ENCODE results near the gene STK40. TPM values are rescaled to one million over a fixed set of nuclear protein-coding genes. Genes with fewer than 3 reads are reported as not detected.
A peak's percentile ranks its signal among the peaks of the same experiment; 100 is the strongest.

STK40 gene
- total and polyA plus RNA-seq, 2 experiments from 2014 or later: 8.1 to 20.2 TPM

GRCh38 chr1:36401602-36402503 lies 16.1 kb upstream of the STK40 start:
- DNase-seq (ENCODE audit: low spot score) (no peak), ATAC-seq (no peak)
- Histone ChIP-seq H3K27ac (ENCODE audit: low read depth) (0 out of 2 replicates have a peak overlapping the region, but pooled peaks have one; percentile 63), H3K4me2 (peak overlapping the region; percentile 69; the same call in 1 of the 2 replicates), H3K4me1 (ENCODE audit: insufficient read depth) (peaks cover 3% of the 10 kb centered on the region), H3K4me3 (no peak overlapping the region), H3K79me2 (replicated peaks; ENCODE audit: insufficient read depth) (0 out of 2 replicates have a peak, but pooled peaks cover under 1% of the 10 kb centered on the region), H3F3A (replicated peaks; ENCODE audit: low read depth) (no peaks in the 10 kb centered on the region; the same call in 1 of the 2 replicates), H4K20me1 (replicated peaks; ENCODE audit: insufficient read depth) (no peaks in the 10 kb centered on the region), H2AFZ (peak overlapping the region; percentile 95; the same call in 1 of the 2 replicates), H3K36me3 (ENCODE audit: insufficient read depth) (no peaks in the 10 kb centered on the region), H3K27me3 (ENCODE audit: insufficient read depth) (no peaks in the 10 kb centered on the region), H3K9me2 (ENCODE audit: insufficient read depth) (no peaks in the 10 kb centered on the region)
- peaks cover 3% of the 10 kb centered on the region for H3K4me1 Mint-ChIP-seq
- H3K36me3 Mint-ChIP-seq (ENCODE audit: low read depth): no peaks in the 10 kb centered on the region
- TF ChIP-seq NANOG (IDR thresholded peaks at IDR 0.05; ENCODE audit: borderline replicate concordance): no peak
- no peak for TF ChIP-seq ETS1 (IDR thresholded peaks at IDR 0.05)
- TF ChIP-seq REST (IDR thresholded peaks at IDR 0.05; ENCODE audit: unreplicated experiment): no peak
- TF ChIP-seq CREB1 (CRISPR knock-in tag; IDR thresholded peaks at IDR 0.05; ENCODE audit: low read depth): no peak
- TF ChIP-seq EZH2phosphoT487 (IDR thresholded peaks at IDR 0.05; ENCODE audit: unreplicated experiment): no peak
- no peak for TF ChIP-seq ZNF114 (CRISPR knock-in tag; IDR thresholded peaks at IDR 0.05)
- TF ChIP-seq POLR2AphosphoS5 (IDR thresholded peaks at IDR 0.05; ENCODE audit: low read depth): no peak
- no peak for TF ChIP-seq ZNF462 (CRISPR knock-in tag; IDR thresholded peaks at IDR 0.05)
- no peak for TF ChIP-seq STAT1 (IDR thresholded peaks at IDR 0.05; ENCODE audit: unreplicated experiment)
- TF ChIP-seq EZH2 (IDR thresholded peaks at IDR 0.05; ENCODE audit: low read depth, unreplicated experiment): no peak
- TF ChIP-seq CTCF (conservative IDR thresholded peaks at IDR 0.05; ENCODE audit: low read depth in 2 of 2): no peak
- TF ChIP-seq ZNF331 (CRISPR knock-in tag; IDR thresholded peaks at IDR 0.05; ENCODE audit: low read depth): no peak
- TF ChIP-seq JUNB (IDR thresholded peaks at IDR 0.05; ENCODE audit: unreplicated experiment): no peak
- H3K27me3 Mint-ChIP-seq (ENCODE audit: insufficient read depth, low read depth, poor library complexity): peaks cover 14% of the 10 kb centered on the region
- H3K27ac Mint-ChIP-seq: no peak overlapping the region
- H3K4me3 Mint-ChIP-seq: peak overlapping the region; percentile 56
- H3K9me3 Mint-ChIP-seq: 0 out of 3 replicates have a peak, but pooled peaks cover 4% of the 10 kb centered on the region
